Measurements from ENCODE around the gene TSSK1B.
"Not testable (repeated sequence)": the region's sequence is repeated elsewhere in the genome, so short reads cannot be mapped to it uniquely, and the experiment has no call there.

TSSK1B gene, protein sequence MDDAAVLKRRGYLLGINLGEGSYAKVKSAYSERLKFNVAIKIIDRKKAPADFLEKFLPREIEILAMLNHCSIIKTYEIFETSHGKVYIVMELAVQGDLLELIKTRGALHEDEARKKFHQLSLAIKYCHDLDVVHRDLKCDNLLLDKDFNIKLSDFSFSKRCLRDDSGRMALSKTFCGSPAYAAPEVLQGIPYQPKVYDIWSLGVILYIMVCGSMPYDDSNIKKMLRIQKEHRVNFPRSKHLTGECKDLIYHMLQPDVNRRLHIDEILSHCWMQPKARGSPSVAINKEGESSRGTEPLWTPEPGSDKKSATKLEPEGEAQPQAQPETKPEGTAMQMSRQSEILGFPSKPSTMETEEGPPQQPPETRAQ

DNA sequence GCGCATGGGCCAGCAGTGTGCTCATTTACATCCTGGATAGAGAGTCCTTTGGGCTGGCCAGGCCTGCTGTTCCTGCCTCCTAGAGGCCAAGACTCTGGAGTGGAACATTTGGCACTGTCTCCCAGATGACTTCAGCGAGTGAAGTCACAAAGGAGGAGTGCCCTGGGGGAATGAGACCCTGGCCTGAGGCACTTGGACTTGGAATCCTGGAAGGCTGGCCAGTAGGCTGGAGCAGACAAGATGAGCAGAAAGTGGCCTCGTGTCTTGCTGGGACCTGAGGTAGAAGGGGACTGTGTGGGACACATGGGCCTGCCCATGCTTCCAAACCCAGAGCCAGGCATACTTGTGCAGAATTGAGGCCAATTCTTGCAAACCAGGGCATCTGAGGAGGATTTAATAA is at the start of gene TSSK1B:
Gene TSSK1B (minus strand): TSS at position 101 of the 400 bp plus-strand sequence. CDS start 150 bp downstream, outside the sequence.
- DNase-seq = no peak

DNA sequence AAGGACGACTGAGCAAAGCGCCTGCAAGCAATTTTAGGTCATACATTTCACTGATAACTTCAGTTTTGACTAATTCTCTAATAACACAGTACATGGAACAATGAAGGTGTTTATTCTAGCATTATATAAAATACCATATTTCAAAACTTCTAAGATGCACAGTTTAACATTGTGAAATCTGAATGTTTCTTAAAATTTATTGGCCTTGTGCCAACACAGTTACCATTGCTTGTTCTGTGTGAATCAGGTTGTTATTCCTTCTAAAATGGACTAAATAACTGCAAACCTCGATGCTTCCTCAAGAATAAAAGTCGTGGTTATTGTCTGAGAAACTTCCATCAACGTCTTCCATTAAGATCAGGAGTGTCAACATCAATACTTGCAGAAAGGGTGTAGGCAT is 45.5 kb upstream of the TSSK1B start:
- DNase-seq = no peak

DNA sequence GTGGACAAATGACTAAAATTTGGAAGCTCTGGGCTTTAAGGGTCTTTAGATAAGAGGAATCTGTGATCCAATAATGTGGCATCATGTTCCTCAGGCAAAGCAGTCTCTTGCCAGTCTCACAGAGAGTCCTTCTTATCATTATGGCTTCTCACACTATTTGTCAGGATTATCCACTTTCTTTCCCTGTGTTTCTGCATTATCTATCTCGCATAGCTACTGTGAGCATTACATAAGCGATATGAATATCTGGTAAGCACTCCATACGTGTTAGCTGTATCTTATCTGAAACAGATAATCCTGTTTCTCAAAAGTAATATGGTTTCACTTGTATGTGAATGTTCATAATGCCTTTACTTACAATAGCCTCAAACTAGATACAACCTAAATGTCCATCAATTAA is 43.9 kb upstream of the TSSK1B start:
- DNase-seq = no peak

DNA sequence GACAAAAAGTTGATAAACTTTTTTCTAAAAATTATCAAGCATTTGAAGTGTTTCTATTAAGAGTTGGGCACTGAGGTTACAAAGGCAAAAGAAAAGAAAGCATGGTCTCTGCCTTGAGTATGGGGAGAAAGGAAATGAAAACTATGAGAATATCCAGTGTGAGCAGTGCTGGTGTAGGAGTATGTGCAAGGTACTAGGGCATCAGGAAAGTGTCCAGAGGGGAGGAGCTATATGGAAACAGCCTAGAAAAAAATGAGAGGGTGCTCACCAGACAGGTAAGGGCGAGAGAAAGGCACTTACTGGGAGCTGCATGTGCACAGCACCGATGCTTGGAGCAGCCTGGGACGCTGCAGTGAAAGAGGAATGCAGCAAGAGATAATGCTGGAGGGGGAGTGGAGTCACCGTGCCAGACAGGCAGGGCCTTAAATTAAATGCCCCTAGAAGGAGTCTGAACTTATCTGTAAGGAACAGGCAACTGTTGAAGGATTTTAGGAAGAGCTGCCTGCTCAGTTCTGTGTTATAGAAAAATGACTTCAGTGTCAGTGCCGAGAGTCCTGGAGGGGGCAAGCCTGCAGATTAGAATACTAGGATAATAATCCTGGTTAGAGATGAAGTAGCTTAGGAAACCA is 39.4 kb upstream of the TSSK1B start:
- DNase-seq = no peak

DNA sequence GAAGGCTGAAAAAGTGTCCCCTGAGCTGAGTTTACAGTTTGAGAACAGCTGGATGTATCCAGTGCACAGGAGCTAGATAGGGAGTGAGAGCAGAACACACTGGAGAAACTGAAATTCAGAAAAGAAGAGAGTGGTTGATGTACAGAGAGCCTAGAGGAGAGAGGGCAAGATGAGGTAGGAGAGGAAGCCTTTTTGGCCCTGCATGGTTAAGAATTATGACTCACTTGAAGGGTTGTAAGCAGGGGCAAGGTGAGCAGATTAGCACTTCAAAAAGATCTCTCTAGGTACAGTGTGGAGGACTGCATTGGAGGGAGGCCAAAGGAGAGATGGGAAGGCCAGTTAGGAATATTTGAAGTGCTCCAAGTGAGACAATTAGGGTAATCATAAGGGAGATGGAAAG is 28.2 kb upstream of the TSSK1B start:
- no peak for DNase-seq

DNA sequence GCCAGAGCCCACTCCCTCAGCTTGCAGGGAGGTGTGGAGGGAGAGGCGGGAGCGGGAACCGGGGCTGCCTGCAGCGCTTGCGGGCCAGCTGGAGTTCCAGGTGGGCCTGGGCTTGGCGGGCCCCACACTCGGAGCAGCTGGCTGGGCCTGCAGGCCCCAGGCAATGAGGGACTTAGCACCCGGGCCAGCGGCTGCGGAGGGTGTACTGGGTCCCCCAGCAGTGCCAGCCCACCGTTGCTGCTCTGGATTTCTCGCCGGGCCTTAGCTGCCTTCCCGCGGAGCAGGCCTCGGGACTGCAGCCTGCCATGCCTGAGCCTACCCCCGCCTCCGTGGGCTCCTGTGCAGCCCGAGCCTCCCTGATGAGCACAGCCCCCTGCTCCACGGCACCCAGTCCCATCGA is 22.3 kb upstream of the TSSK1B start:
- not testable (repeated sequence) for DNase-seq

DNA sequence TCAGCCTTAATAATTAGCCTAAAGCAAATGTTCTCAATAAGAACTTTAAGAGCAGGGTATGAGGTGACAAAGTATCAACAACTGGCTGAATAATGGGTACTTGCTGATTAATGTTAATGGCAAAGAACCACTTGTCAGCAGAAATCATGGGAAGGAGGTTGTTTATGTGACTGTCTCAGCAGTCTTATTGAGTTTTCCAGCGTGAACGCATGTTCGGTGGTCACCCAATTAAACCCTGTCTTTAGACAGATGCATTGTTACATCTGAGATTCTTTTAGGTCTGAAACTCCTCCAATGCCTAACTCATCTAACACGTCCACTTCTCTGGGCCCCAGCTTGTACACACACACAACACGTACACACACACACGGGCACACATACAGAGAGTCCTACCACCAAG is 18.2 kb upstream of the TSSK1B start:
- DNase-seq = no peak

DNA sequence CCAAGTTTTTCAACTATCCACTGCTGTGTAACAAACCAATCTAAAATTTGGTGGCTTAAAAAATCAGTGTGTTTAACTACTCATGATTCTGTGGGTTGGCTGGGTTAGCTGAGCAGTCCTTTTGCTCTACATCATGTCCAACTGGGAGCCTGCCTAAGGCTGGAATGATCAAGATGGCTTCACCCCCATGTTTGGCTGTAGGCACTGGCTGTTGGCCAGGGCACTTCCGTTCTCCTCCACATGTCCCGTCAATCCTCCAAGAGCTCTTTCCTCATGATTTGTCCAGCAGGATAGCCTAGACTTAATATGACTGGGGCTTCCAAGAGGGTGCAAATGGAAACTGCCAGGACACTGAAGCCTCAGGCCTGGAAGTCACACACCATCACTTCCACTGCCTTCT is 17.0 kb upstream of the TSSK1B start:
- no peak for DNase-seq

DNA sequence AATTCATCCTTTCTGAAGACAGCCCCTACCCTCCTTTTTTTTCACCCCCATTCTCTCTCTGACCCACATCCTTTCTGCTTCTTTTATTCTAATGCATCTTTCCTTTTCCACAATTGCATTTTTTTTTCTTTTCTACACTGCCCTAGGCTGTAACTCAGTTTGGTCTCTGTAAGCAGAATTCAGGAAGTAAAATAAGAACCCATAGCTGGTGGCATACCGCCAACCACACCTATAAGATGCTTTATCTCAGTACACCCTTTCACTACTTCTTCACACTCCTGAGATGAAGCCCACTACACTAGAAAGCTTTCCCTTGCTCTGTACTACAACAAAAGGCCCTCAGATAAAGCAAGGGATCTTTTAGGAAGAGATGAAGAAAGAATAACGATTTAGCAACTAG is 16.1 kb upstream of the TSSK1B start:
- no peak for DNase-seq

DNA sequence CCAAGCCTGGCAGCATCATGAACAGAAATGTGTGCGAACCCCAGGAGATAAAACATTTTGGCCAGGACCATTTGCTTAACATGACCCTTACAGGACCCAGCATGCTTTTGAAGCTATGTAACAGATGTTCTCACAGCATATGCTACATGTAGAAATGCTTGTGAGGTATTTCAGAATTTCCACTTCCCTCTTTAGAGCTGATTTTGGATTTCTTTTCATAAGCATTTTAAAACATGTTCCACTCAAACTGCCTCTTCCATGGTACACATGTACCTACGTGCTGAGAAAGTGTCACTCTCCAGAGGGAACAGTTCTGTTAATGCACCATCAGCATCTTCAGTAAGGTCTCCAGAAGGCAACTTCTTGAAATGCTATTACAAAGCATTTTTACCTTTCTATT is 15.7 kb upstream of the TSSK1B start:
- no peak for DNase-seq

DNA sequence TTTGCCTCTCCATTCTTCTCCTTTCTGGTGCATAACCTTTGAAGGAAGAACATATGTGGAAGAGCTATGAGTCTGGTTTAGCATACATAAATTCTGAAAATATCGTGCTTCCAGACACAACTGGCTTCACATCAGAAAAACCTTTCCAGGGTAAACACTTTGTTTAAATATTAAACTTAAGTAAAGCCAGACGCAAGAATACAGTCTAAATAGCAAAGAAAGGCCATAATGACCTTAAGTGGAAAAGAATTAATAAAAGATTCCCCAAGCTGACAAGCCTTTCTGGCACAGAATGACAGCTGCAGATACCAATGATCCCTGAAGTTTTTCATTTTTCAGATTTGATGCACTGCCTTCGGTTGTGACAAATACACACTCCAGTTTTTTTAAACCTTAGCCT is 13.5 kb upstream of the TSSK1B start:
- DNase-seq = no peak

DNA sequence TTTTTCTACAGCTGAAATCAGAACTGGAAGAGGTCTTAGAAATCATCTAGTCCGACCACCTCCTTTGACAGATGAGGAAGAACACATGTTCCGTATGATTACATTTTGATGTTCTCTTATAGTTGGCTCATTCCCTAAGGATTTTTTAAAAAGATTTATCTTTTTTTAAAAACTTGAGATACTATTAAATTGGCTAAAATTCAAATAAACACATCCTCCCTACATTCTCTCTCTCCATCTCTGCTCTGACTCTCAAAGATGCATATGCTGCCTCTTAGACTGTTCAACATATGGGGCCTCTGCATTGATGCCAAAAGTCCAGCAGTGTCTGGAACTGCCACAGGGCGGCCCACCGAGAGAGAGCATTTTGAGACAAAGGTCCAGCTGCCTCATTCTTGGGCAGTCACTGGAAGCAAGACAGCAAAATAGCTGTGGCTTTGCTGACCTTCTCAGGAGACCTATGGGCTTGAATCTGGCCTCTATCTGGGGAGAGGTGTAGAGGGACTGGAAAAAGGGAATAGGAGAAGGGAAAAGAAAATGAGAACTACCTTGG is 12.8 kb upstream of the TSSK1B start:
- DNase-seq = no peak

DNA sequence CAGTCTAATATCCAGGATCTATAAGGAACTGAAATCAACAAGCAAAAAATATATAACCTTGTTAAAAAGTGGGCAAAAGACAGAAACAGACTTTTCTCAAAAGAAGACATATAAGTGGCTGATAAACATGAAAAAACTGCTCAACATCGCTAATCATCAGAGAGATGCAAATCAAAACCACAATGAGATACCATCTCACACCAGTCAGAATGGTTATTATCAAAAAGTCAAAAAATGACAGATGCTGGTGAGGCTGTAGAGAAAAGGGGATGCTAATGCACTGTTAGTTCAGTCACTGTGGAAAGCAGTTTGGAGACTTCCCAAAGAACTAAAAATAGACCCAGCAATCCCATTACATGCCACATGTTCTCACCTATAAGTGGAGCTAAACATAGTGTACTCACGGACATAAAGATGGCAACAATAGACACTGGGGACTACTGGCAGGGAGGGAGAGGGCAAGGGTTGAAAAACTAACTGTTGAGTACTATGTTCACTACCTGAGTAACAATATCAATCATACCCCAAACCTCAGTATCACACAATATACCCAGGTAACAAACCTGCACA is 11.7 kb upstream of the TSSK1B start:
- DNase-seq = no peak

DNA sequence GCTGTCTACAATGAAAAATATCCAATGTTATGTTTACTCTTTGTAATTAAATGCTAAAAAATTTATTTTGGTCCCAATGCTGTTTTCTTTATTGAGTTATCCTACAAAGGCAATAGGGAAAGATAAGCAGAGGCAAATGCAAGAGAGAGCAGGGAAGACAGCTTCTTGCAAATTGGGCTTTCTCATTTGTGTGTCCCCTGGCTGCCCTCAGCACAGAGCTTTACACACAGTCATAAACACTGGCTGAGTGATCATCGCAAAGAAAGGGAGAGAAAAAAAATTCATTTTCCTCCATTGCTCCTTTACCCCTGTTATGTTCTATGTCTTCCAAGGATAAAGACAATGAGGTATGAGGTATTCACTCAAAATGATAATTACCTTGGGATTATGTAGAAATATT is 2.3 kb upstream of the TSSK1B start:
- DNase-seq = no peak

DNA sequence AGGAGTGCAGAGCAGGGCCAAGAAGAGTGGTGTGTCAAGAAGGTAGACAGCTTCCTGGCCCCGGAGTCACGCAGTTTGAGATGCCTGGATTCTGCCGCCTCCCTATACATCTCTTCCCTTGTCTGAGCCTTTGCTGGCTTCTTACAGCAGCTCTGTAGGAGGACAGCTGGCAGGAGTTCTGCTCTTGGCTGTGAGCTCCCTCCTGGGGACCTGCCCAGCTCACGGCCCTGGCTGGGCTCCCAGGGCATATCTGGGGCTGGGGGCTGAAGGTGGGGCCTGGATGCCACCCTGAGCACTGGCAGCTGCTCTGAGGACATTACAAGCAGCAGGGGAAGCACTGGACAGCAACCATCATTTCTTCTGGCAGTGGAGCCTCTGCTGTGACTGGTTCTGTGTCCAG is 786 bp upstream of the TSSK1B start:
- no peak for DNase-seq

DNA sequence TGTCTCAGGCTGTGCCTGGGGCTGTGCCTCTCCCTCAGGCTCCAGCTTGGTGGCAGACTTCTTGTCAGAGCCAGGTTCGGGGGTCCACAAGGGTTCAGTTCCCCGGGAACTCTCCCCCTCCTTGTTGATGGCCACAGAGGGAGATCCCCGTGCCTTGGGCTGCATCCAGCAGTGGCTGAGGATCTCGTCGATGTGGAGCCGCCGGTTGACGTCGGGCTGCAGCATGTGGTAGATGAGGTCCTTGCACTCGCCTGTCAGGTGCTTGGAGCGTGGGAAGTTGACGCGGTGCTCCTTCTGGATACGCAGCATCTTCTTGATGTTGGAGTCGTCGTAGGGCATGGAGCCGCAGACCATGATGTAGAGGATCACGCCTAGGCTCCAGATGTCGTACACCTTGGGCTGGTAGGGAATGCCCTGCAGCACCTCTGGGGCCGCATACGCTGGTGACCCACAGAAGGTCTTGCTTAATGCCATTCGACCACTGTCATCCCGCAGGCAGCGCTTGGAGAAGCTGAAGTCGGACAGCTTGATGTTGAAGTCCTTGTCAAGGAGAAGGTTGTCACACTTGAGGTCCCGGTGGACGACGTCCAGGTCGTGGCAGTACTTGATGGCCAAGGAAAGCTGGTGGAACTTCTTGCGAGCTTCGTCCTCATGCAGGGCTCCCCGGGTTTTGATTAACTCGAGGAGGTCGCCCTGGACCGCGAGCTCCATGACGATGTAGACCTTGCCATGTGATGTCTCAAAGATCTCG is 752 bp downstream of the TSSK1B start:
- DNase-seq = no peak

DNA sequence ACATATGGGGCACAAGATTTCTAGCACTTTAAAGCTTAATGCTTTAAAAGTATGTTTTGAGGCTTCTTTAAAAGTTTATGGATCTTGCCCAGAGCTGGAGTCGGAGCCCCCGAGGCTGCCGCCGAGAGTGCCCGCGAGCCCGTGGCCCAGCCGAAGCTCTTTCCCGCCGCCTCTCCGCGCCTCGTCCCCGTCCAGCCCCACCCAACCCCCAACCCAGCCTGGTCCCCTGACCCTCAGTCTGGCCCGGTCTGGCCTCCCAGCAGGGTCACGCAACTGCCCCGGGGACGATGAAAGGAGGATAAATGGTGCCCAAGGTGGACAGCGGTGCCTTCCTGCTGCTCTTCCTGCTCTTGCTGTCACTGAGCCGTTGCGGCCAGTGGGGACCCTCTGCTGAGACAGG is 1.7 kb downstream of the TSSK1B start:
- no peak for DNase-seq

DNA sequence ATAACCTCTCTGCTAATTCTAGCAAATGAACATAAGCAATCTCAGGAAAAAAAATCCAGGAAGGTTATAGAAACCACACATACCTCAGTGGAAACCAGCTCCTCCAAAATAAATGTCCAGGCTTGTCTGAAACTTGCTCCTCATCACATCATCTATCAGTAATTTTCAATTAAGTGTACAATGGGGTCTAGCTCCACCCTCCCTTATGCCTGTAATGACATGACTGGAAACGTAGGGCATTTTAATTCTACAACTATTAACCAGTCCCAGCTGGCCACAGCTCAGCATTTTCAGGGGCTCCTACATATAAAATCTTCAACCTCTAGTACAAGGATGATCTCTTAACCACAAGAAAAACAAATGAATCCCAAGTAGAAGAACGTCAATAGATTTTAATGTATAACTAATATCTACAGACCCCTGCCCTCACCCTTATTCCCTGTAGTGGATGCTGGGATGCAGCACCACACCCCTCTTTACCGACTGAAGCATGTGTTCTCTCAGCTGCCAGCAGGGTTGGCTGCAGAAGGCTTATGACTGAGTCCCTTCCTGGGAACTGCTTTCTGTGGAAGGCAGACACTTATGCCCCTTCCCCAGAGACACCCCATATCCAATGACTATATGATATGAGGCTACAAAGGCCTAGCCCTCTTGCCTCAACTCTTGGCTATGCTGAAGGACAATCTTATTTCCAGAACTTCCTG is 6.8 kb downstream of the TSSK1B start:
- DNase-seq = no peak

DNA sequence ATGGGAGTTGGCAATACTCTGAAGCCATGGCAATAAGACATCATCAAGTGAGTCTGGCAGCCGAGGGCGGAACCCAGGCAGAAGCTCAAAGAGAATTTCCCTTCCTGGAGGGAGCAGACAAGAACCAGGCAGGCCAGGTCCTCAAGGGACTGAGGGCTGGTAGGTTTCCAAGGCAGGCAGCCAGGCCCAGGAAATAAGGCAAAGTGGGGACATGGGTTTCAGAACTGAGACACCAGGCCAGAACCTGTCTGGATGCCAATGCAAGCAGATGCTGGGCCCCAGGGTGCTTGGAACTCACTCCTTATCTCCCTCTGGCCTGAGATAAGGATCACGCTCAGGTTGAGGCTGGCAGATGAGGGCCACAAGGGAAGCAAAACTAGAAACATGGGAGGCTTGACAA is 8.9 kb downstream of the TSSK1B start:
- no peak for DNase-seq

DNA sequence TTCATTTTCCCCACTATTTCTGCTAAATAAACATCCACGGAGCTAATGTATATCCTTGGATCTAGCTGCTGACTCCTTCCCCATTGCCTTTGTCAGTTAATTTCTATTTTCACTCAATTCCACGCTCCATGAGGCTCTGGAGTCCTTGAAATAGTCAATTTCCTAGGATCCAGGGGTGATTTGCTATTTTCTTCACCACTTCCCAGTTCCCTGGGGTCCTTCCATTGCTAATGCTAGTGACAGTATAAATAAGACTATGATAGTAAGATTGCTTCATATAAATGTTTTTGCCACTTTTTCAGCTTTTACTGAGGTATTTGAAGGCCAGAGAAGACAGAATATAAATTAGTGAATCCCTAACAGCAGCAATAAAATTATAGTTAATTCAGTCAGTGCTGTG is 13.1 kb downstream of the TSSK1B start:
- no peak for DNase-seq

DNA sequence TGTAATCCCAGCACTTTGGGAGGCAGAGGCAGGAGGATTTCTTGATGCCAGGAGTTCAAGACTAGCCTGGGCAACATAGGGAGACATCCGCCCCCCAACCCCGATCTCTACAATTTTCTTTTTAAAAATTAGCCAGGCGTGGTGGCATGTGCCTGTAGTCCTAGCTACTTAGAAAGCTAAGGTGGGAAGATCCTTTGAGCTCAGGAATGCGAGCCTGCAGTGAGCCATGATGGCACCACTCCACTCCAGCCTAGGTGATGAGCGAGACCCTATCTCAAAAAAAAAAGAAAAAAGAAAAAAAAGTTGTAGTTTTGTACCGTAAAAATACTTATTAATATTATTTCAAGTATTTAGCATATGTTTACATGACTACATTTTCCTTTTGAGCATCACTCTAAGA is 29.3 kb downstream of the TSSK1B start:
- no peak for DNase-seq

DNA sequence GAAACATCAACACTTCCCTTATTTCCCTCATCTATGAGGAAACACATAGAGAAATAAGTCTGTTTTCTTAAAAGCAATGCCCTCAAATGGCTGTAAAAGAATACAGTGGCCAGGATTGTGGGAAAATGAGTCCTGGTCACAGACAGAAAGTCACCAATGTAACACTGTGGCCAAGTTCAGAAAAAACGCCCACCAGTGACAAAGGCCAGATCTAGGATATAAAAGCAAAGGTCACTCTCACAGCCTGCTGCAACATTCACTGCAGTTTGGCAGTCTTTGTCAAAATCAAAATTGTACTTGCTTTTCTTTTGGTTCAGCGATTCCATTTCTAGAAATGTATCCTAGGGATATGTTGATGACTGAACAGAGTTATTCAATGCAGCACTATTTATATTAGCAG is 30.5 kb downstream of the TSSK1B start:
- no peak for DNase-seq

DNA sequence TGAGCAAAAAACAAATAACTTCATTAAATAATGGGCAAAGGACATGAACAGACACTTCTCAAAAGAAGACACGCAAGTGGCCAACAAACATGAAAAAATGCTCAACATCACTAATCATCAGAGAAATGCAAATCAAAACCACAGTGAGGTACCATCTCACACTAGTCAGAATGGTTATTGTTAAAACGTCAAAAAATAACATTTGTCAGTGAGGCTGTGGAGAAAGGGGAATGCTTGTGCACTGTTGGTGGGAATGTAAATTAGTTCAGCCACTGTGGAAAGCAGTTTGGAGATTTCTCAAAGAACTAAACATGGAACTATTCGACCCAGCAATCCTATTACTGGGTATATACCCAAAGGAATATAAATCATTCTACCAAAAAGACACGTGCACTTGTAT is 36.8 kb downstream of the TSSK1B start:
- not testable (repeated sequence) for DNase-seq

All from NCI-H748 treated with DMSO at 0.1 percent for 48 hours (cell line).